K562 (cell line): ENCODE measurements around the gene NIPAL3. TPM values are rescaled to one million over a fixed set of nuclear protein-coding genes. Genes with fewer than 3 reads are reported as not detected.
A peak's percentile ranks its signal among the peaks of the same experiment; 100 is the strongest.

ENCODE experiments used
- ATAC-seq: fragments of 200-7000 bp; cut with Tn5 transposase; 3 replicates; pipeline ENCODE4 v1.9.1; 2020; ENCODE audit warnings: moderate library complexity
- BruUV-seq: library from RNA; stranded (reverse); fragments of 400-500 nt; replicated peaks from 2 replicates; lab custom pipeline; 2021; lab: Mats Ljungman, UMichigan
- CTCF ChIA-PET: fragments of 300-600 bp; formaldehyde crosslinking; extraction: SDS; loops from one replicate; lab custom pipeline; 2021; ENCODE audit warnings: low intra/inter-chr PET ratio; lab: Yijun Ruan, JAX
- POLR2A ChIA-PET: fragments of 300-600, 350-650 bp; sonication (Branson Sonifier 250); formaldehyde crosslinking; extraction: SDS; loops from one replicate; lab custom pipeline; 2021; ENCODE audit warnings: antibody characterized with exemption, inconsistent platforms; lab: Yijun Ruan, JAX
- DNase-seq, 4 experiments: peaks; one replicate each; pipeline versions ENCODE4 v3.0.0 to v3.0.0-alpha.2; 2011 to 2018; ENCODE audit warnings: low spot score in 3 of 4, mixed read lengths in 3 of 4; ENCODE audit errors: extremely low read depth in 1 of 4
- FAIRE-seq: peaks from 2 replicates; lab custom pipeline; 2011; peaks lifted over from hg19 to GRCh38; lab: Jason Lieb, UNC
- H2AFZ ChIP-seq: 2 replicates; pipeline ENCODE4 v1.6.0; 2011; ENCODE audit warnings: low read depth, low read length, control low read depth, inconsistent platforms
- H3K27ac ChIP-seq: fragments of 200-600 bp; 3 replicates; pipeline ENCODE4 v1.8.0; 2011; ENCODE audit warnings: low read depth, mild to moderate bottlenecking, control low read depth, inconsistent platforms, low read length, moderate library complexity, mixed read lengths; ENCODE audit errors: extremely low read depth
- H3K27me3 ChIP-seq, 2 experiments: fragments of 300-600 bp in 1 of 2; 2 replicates in 1 of 2; 3 replicates in 1 of 2; pipeline versions ENCODE4 v1.6.0 to v1.8.0; 2011; ENCODE audit warnings: inconsistent platforms in 2 of 2, low read length in 2 of 2, mild to moderate bottlenecking in 1 of 2, mixed read lengths in 1 of 2, moderate library complexity in 1 of 2; ENCODE audit not compliant: control insufficient read depth in 2 of 2, insufficient read depth in 2 of 2
- H3K36me3 ChIP-seq: fragments of 300-600 bp; 3 replicates; pipeline ENCODE4 v1.8.0; 2011; ENCODE audit warnings: mild to moderate bottlenecking, low read length, inconsistent platforms; ENCODE audit not compliant: control insufficient read depth, insufficient read depth
- H3K4me1 ChIP-seq, 2 experiments: fragments of 200-600 bp in 1 of 2; replicated peaks in 1 of 2; 2 replicates in 1 of 2; 3 replicates in 1 of 2; pipeline versions ENCODE4 v1.5.1 to v1.8.0; 2011; ENCODE audit warnings: inconsistent platforms in 2 of 2, low read length in 2 of 2, mild to moderate bottlenecking in 1 of 2, mixed read lengths in 1 of 2, moderate library complexity in 1 of 2; ENCODE audit not compliant: control insufficient read depth in 2 of 2, insufficient read depth in 2 of 2
- H3K4me2 ChIP-seq: 2 replicates; pipeline ENCODE4 v1.6.1; 2011; ENCODE audit warnings: low read length, control low read depth, inconsistent platforms, mixed read lengths; ENCODE audit not compliant: insufficient read depth
- H3K4me3 ChIP-seq: fragments of 200-600 bp; sonication (generic), shearing (Covaris generic); 2 replicates; pipeline ENCODE4 v1.5.1; 2016; ENCODE audit warnings: control low read depth, inconsistent platforms
- H3K79me2 ChIP-seq: fragments of 200-600 bp; 3 replicates; pipeline ENCODE4 v1.8.0; 2011; ENCODE audit warnings: low read length, inconsistent platforms; ENCODE audit not compliant: control insufficient read depth, insufficient read depth
- H3K9ac ChIP-seq, 2 experiments: 2 replicates each; pipeline versions ENCODE4 v1.6.0 to v1.6.1; 2011; ENCODE audit warnings: low read depth in 2 of 2, low read length in 2 of 2, control low read depth in 1 of 2, inconsistent platforms in 1 of 2, mild to moderate bottlenecking in 1 of 2, mixed read lengths in 1 of 2; ENCODE audit not compliant: insufficient read depth in 1 of 2
- H3K9me1 ChIP-seq: one replicate; pipeline ENCODE4 v1.6.0; 2011; ENCODE audit warnings: inconsistent platforms, mild to moderate bottlenecking, low read length, moderate library complexity; ENCODE audit not compliant: control insufficient read depth, insufficient read depth
- H3K9me3 ChIP-seq: replicated peaks from 2 replicates; pipeline ENCODE4 v1.5.1; 2011; ENCODE audit warnings: low read depth, low read length, inconsistent platforms; ENCODE audit not compliant: control insufficient read depth, insufficient read depth
- H4K20me1 ChIP-seq: replicated peaks from 2 replicates; pipeline ENCODE4 v1.6.1; 2011; ENCODE audit warnings: low read length, inconsistent platforms, mixed read lengths; ENCODE audit not compliant: control insufficient read depth, insufficient read depth
- BMI1 ChIP-seq: fragments of 150-350 bp; IDR thresholded peaks from 2 replicates; pipeline ENCODE4 v1.6.1; 2014; ENCODE audit warnings: low read length
- CBX2 ChIP-seq: fragments of 200-600 bp; sonication (generic); IDR thresholded peaks from one replicate; pipeline ENCODE4 v1.6.1; 2012; ENCODE audit warnings: mild to moderate bottlenecking, low read length, inconsistent platforms; ENCODE audit not compliant: insufficient read depth, poor library complexity, severe bottlenecking
- CBX8 ChIP-seq: fragments of 200-600 bp; sonication (generic); IDR thresholded peaks from 2 replicates; pipeline ENCODE4 v1.6.1; 2012; ENCODE audit warnings: borderline replicate concordance, mixed run types, low read depth, mild to moderate bottlenecking, moderate library complexity, mixed read lengths, low read length, control low read depth, inconsistent platforms; ENCODE audit not compliant: poor library complexity, severe bottlenecking; ENCODE audit errors: extremely low read depth
- ETV1 ChIP-seq: fragments of 450-650 bp; conservative IDR thresholded peaks from 2 replicates; pipeline ENCODE4 v1.6.1; 2016; ENCODE audit warnings: missing genetic modification characterization, control low read depth, low read depth, missing compliant biosample characterization
- HMG20A ChIP-seq: fragments of 450-650 bp; formaldehyde crosslinking; conservative IDR thresholded peaks from 2 replicates; pipeline ENCODE4 v1.4.0; 2020; ENCODE audit warnings: mild to moderate bottlenecking, mixed read lengths
- KDM5B ChIP-seq: fragments of 200-600 bp; sonication (generic); IDR thresholded peaks from 2 replicates; pipeline ENCODE4 v1.6.1; 2012; ENCODE audit warnings: low read depth, mild to moderate bottlenecking, moderate library complexity, low read length, control low read depth, inconsistent platforms; ENCODE audit not compliant: insufficient replicate concordance
- KHSRP ChIP-seq: fragments of 450-650 bp; IDR thresholded peaks from 2 replicates; pipeline ENCODE4 v1.6.1; 2017
- MEF2D ChIP-seq: conservative IDR thresholded peaks from 2 replicates; pipeline ENCODE4 v1.6.1; 2016; ENCODE audit warnings: low read depth, missing genetic modification characterization, missing compliant biosample characterization
- POLR2AphosphoS5 ChIP-seq: IDR thresholded peaks from 2 replicates; pipeline ENCODE4 v1.6.1; 2011; ENCODE audit warnings: mild to moderate bottlenecking, low read depth, low read length, moderate library complexity; ENCODE audit not compliant: control insufficient read depth, insufficient read depth
- RFX7 ChIP-seq: fragments of 250-450 bp; sonication (Bioruptor Pico); IDR thresholded peaks from 2 replicates; pipeline ENCODE4 v1.5.1; 2021; ENCODE audit warnings: mild to moderate bottlenecking
- RHOXF2B ChIP-seq: fragments of 250-450 bp; sonication (Bioruptor Pico); conservative IDR thresholded peaks from 2 replicates; pipeline ENCODE4 v1.5.1; 2021
- SMARCC2 ChIP-seq: fragments of 450-650 bp; IDR thresholded peaks from 2 replicates; pipeline ENCODE4 v1.6.1; 2017; ENCODE audit warnings: antibody characterized with exemption, moderate library complexity, mild to moderate bottlenecking, low read depth
- SRSF3 ChIP-seq: fragments of 200-400 bp; formaldehyde crosslinking; IDR thresholded peaks from 2 replicates; pipeline ENCODE4 v1.6.1; 2016; ENCODE audit warnings: mild to moderate bottlenecking, low read length, moderate library complexity; ENCODE audit not compliant: insufficient read depth
- USF1 ChIP-seq: sonication (generic); formaldehyde crosslinking; IDR thresholded peaks from 2 replicates; pipeline ENCODE4 v1.9.0; 2022; ENCODE audit warnings: mild to moderate bottlenecking, missing genetic modification reagents
- ZBTB34 ChIP-seq: fragments of 250-450 bp; sonication (Bioruptor Pico); IDR thresholded peaks from 2 replicates; pipeline ENCODE4 v1.8.0; 2021; ENCODE audit warnings: mild to moderate bottlenecking, moderate library complexity
- ZFPM2 ChIP-seq: fragments of 250-450 bp; sonication (Bioruptor Pico); IDR thresholded peaks from 2 replicates; pipeline ENCODE4 v1.5.1; 2022; ENCODE audit warnings: mild to moderate bottlenecking
- ZNF384 ChIP-seq: IDR thresholded peaks from 2 replicates; pipeline ENCODE4 v1.6.1; 2012; ENCODE audit warnings: low read depth, low read length, improper control_type of control experiment
- ZNF449 ChIP-seq: fragments of 250-450 bp; sonication (Bioruptor Pico); IDR thresholded peaks from 2 replicates; pipeline ENCODE4 v1.8.0; 2022; ENCODE audit warnings: moderate library complexity, mild to moderate bottlenecking, inconsistent platforms
- ZSCAN32 ChIP-seq: fragments of 450-650 bp; formaldehyde crosslinking; IDR thresholded peaks from 2 replicates; pipeline ENCODE4 v1.4.0; 2020; ENCODE audit warnings: mild to moderate bottlenecking, moderate library complexity
- WGBS: fragments of 100-300 bp; shearing (Covaris generic); methylation state at CpG from one replicate; pipeline ENCODE4 v1.1.6; 2016; ENCODE audit warnings: low coverage, mixed read lengths; ENCODE audit not compliant: insufficient coverage; ENCODE audit errors: missing lambda C conversion rate; 5-methylcytosine and 5-hydroxymethylcytosine counted together
- in situ Hi-C: fragments of 300-500 bp; cut with MboI; formaldehyde crosslinking; loops from 4 replicates; pipeline ENCODE4 v1.15.0; 2018; ENCODE audit warnings: inconsistent platforms, mixed read lengths
- intact Hi-C: fragments of 100-400 bp; cut with micrococcal nuclease; formaldehyde crosslinking; loops from 2 replicates; pipeline ENCODE4 v1.14.2; 2022
- polyA plus RNA-seq, 8 experiments: library from polyadenylated mRNA; depleted of rRNA in 4 of 8; stranded (reverse) in 5 of 8; unstranded in 3 of 8; fragments of >200 nt; fragmentation: Nextera tagmentation in 2 of 8; fragmentation: Illumina TruSeq in 1 of 8; extraction: Ambion mirVana in 2 of 8; extraction: Trizol in 1 of 8; gene quantifications; 2 replicates each; pipeline versions ENCODE4 v1.2.1 to v1.2.3, GENCODE V29; 2011 to 2014; ENCODE audit warnings: inconsistent platforms in 1 of 8, missing spikeins in 1 of 8
- total RNA-seq, 7 experiments: library from RNA; depleted of rRNA in 6 of 7; stranded (reverse); fragments of >200 nt in 6 of 7; fragmentation: Illumina TruSeq in 2 of 7; extraction: Trizol in 2 of 7; gene quantifications; 2 replicates each; pipeline versions ENCODE4 v1.2.1 to v1.2.3, GENCODE V29; 2011 to 2021; ENCODE audit warnings: low replicate concordance in 1 of 7

NIPAL3 gene
- total and polyA plus RNA-seq, 9 of the 15 experiments (the other 6 are each of a cell fraction or from before 2014, with no cell fraction given) = 10.5 to 26.3 (median 16.0) TPM

- no peak overlapping the region for H3K27ac ChIP-seq
- peak overlapping the region in 1 of 2 experiments; percentile 85; a peak in 2 of 4 replicates for H3K9ac ChIP-seq
- intact Hi-C loops (loop anchor here (5.0 kb wide), 1 partner anchor 86 kb away; the partner anchor contains the start of gene NIPAL3), in situ Hi-C loops (no loop called here)
- WGBS = 11% methylated on average over 18 of the region's 53 CpGs
- ChIA-PET POLR2A (interaction anchor here (0.8 to 1.3 kb wide), 3 partner anchors 12 to 84 kb away, joined by 3 to 5 read pairs (median 3); no protein-coding TSS in a partner anchor), CTCF (no interaction called here)
- H3K4me3 ChIP-seq = peak overlapping the region; percentile 67
- H4K20me1 ChIP-seq = 0 out of 2 replicates have a peak, but pooled peaks cover 3% of the 10 kb centered on the region
- FAIRE-seq = no peak
- no peak for ATAC-seq
- H3K4me2 ChIP-seq = peak overlapping the region; percentile 67
- DNase-seq = no peak
- H2AFZ ChIP-seq = peak overlapping the region; percentile 59
- BruUV-seq = no TSS peak
- no peaks in the 10 kb centered on the region for H3K79me2 ChIP-seq
- no peaks in the 10 kb centered on the region for H3K9me1 ChIP-seq
- peaks cover 34 to 44% of the 10 kb centered on the region in 2 experiments for H3K27me3 ChIP-seq
- H3K36me3 ChIP-seq = no peaks in the 10 kb centered on the region
- peaks cover 22% of the 10 kb centered on the region in 2 experiments for H3K4me1 ChIP-seq
- no peaks in the 10 kb centered on the region for H3K9me3 ChIP-seq
- TF ChIP-seq KDM5B (peak; percentile 40), ZBTB34 (no peak), RHOXF2B (CRISPR knock-in tag) (no peak), KHSRP (no peak), ZFPM2 (CRISPR knock-in tag) (no peak), ZNF384 (peak; percentile 68), POLR2AphosphoS5 (no peak), ZSCAN32 (CRISPR knock-in tag) (no peak), SRSF3 (no peak), CBX2 (peak; percentile 86), BMI1 (no peak), MEF2D (tag) (no peak), ETV1 (tag) (0 out of 2 replicates have a peak, but pooled peaks have one; percentile 7), SMARCC2 (no peak), RFX7 (CRISPR knock-in tag) (no peak), HMG20A (CRISPR knock-in tag) (no peak), USF1 (CRISPR knock-in tag) (no peak), CBX8 (peak; percentile 24), ZNF449 (CRISPR knock-in tag) (no peak)
Observed at GRCh38 chr1:24503059-24503751, 87.6 kb downstream of the NIPAL3 start.
